HepG2 (cell line): Measurements from ENCODE around the gene RAPGEF5. TPM values are rescaled to one million over a fixed set of nuclear protein-coding genes. Genes with fewer than 3 reads are reported as not detected.

Experiments
- ATF6 ChIP-seq: sonication (generic); formaldehyde crosslinking; conservative IDR thresholded peaks from 2 replicates; pipeline ENCODE4 v1.4.0; 2020; ENCODE audit warnings: missing genetic modification reagents
- CC2D1A ChIP-seq: sonication (generic); formaldehyde crosslinking; IDR thresholded peaks from 2 replicates; pipeline ENCODE4 v1.8.1; 2023; ENCODE audit warnings: mild to moderate bottlenecking, missing genetic modification reagents
- HMGXB3 ChIP-seq: sonication (generic); formaldehyde crosslinking; IDR thresholded peaks from 2 replicates; pipeline ENCODE4 v1.4.0; 2020; ENCODE audit warnings: missing genetic modification reagents, borderline replicate concordance
- IKZF4 ChIP-seq: sonication (generic); formaldehyde crosslinking; IDR thresholded peaks from 2 replicates; pipeline ENCODE4 v1.5.1; 2020; ENCODE audit warnings: borderline replicate concordance, mild to moderate bottlenecking, low read depth, missing genetic modification reagents; ENCODE audit errors: not compliant biosample characterization
- MYPOP ChIP-seq: sonication (generic); formaldehyde crosslinking; IDR thresholded peaks from 2 replicates; pipeline ENCODE4 v1.8.1; 2023; ENCODE audit warnings: mild to moderate bottlenecking, moderate library complexity, missing genetic modification reagents
- NFE2L2 ChIP-seq: fragments of 150-350 bp; IDR thresholded peaks from 2 replicates; pipeline ENCODE4 v1.6.1; 2014; ENCODE audit warnings: low read length
- POGK ChIP-seq: sonication (generic); formaldehyde crosslinking; conservative IDR thresholded peaks from 2 replicates; pipeline ENCODE4 v1.8.0; 2022; ENCODE audit warnings: mild to moderate bottlenecking, moderate library complexity, missing genetic modification reagents
- SKIL ChIP-seq: sonication (generic); formaldehyde crosslinking; IDR thresholded peaks from 2 replicates; pipeline ENCODE4 v1.8.0; 2022; ENCODE audit warnings: missing genetic modification reagents, mild to moderate bottlenecking, moderate library complexity, borderline replicate concordance
- polyA plus RNA-seq, 8 experiments: library from polyadenylated mRNA; depleted of rRNA in 3 of 8; stranded (reverse) in 7 of 8; unstranded in 1 of 8; fragments of >200 nt; fragmentation: Illumina TruSeq in 4 of 8; extraction: Trizol in 4 of 8; gene quantifications; 2 replicates each; pipeline versions ENCODE4 v1.2.1 to v1.2.3, GENCODE V29; 2011 to 2016; ENCODE audit warnings: low read depth in 4 of 8, missing spikeins in 1 of 8, mixed read lengths in 1 of 8; ENCODE audit not compliant: insufficient read depth in 1 of 8
- total RNA-seq, 5 experiments: library from RNA; depleted of rRNA; stranded (reverse); fragments of >200 nt; fragmentation: Illumina TruSeq; extraction: Trizol; gene quantifications; 2 replicates each; pipeline ENCODE4 v1.2.3, GENCODE V29; 2016; ENCODE audit warnings: low read depth in 1 of 5

RAPGEF5 gene
- total and polyA plus RNA-seq, 2 of the 13 experiments (the other 11 are each of a cell fraction or from before 2014, with no cell fraction given) = 17.1 to 23.4 TPM

GRCh38 chr7:22373911-22374310, 17.0 kb upstream of the RAPGEF5 start (continued):
- TF ChIP-seq HMGXB3 (CRISPR knock-in tag) (no peak), ATF6 (CRISPR knock-in tag) (no peak), CC2D1A (CRISPR knock-in tag) (no peak), SKIL (CRISPR knock-in tag) (no peak), NFE2L2 (no peak), POGK (no peak), MYPOP (no peak), IKZF4 (no peak)
